H1 (cell line): ENCODE data around the gene WAC. TPM values are rescaled to one million over a fixed set of nuclear protein-coding genes. Genes with fewer than 3 reads are reported as not detected.

Experiments used
- CTCF ChIA-PET: fragments of 300-600 bp; sonication (Branson Sonifier 250); formaldehyde crosslinking; loops from one replicate; lab custom pipeline; 2021; ENCODE audit not compliant: partially characterized antibody; lab: Charles Lee
- POLR2A ChIA-PET: fragments of 300-600 bp; sonication (Branson Sonifier 250); formaldehyde crosslinking; loops from one replicate; lab custom pipeline; 2021; ENCODE audit warnings: inconsistent platforms; ENCODE audit not compliant: partially characterized antibody; lab: Charles Lee
- DNase-seq, 2 experiments: peaks; one replicate each; pipeline versions ENCODE4 v3.0.0 to v3.0.0-alpha.2; 2010 to 2022; ENCODE audit warnings: low spot score in 2 of 2, low read depth in 1 of 2, mixed read lengths in 1 of 2
- FAIRE-seq: peaks from 2 replicates; lab custom pipeline; 2011; peaks lifted over from hg19 to GRCh38; lab: Jason Lieb, UNC
- H2AFZ ChIP-seq: 2 replicates; pipeline ENCODE4 v1.8.1; 2012; ENCODE audit warnings: low read length, inconsistent platforms
- H2AK5ac ChIP-seq: 2 replicates; pipeline ENCODE4 v1.6.1; 2013; ENCODE audit warnings: low read depth, low read length
- H2BK120ac ChIP-seq: replicated peaks from 2 replicates; pipeline ENCODE3; 2013; ENCODE audit warnings: low read depth, low read length, inconsistent platforms
- H2BK12ac ChIP-seq: 2 replicates; pipeline ENCODE4 v1.6.1; 2013; ENCODE audit warnings: low read depth, low read length
- H2BK15ac ChIP-seq: 2 replicates; pipeline ENCODE4 v1.6.1; 2013; ENCODE audit warnings: low read length
- H2BK20ac ChIP-seq: 2 replicates; pipeline ENCODE4 v1.6.1; 2013; ENCODE audit warnings: low read length
- H2BK5ac ChIP-seq: 2 replicates; pipeline ENCODE4 v1.6.1; 2013; ENCODE audit warnings: low read depth, low read length
- H3K14ac ChIP-seq: 2 replicates; pipeline ENCODE4 v1.6.1; 2013; ENCODE audit warnings: inconsistent platforms; ENCODE audit not compliant: insufficient read length
- H3K18ac ChIP-seq: 2 replicates; pipeline ENCODE4 v1.6.1; 2013; ENCODE audit warnings: low read length; ENCODE audit errors: extremely low read depth
- H3K23ac ChIP-seq: 2 replicates; pipeline ENCODE4 v1.6.1; 2013; ENCODE audit warnings: inconsistent platforms; ENCODE audit not compliant: insufficient read length
- H3K23me2 ChIP-seq: 2 replicates; pipeline ENCODE4 v1.6.1; 2013; ENCODE audit warnings: low read depth, low read length
- H3K27ac ChIP-seq: 2 replicates; pipeline ENCODE4 v1.6.1; 2011; ENCODE audit warnings: low read depth, low read length, inconsistent platforms
- H3K27me3 ChIP-seq, 4 experiments: replicated peaks in 1 of 4; 1 replicate in 1 of 4; 2 replicates in 3 of 4; pipeline versions ENCODE4 v1.6.1 to v1.8.1; 2011 to 2013; ENCODE audit warnings: low read length in 3 of 4, mild to moderate bottlenecking in 3 of 4, inconsistent platforms in 2 of 4, mixed read lengths in 2 of 4, moderate library complexity in 1 of 4; ENCODE audit not compliant: control insufficient read depth in 3 of 4, insufficient read depth in 3 of 4; ENCODE audit errors: extremely low read depth in 1 of 4
- H3K36me3 ChIP-seq, 4 experiments: 2 replicates each; pipeline versions ENCODE4 v1.6.1 to v1.8.1; 2011 to 2013; ENCODE audit warnings: mild to moderate bottlenecking in 4 of 4, low read length in 3 of 4, moderate library complexity in 2 of 4, control low read depth in 1 of 4, inconsistent platforms in 1 of 4; ENCODE audit not compliant: insufficient read depth in 4 of 4, control insufficient read depth in 2 of 4
- H3K4ac ChIP-seq: replicated peaks from 2 replicates; pipeline ENCODE3; 2013; ENCODE audit warnings: low read length, low read depth, mixed read lengths, inconsistent platforms; ENCODE audit not compliant: insufficient read length
- H3K4me1 ChIP-seq, 4 experiments: replicated peaks in 1 of 4; 1 replicate in 1 of 4; 2 replicates in 3 of 4; pipeline versions ENCODE4 v1.6.1 to v1.8.1; 2011 to 2013; ENCODE audit warnings: low read length in 3 of 4, inconsistent platforms in 2 of 4, mixed read lengths in 1 of 4; ENCODE audit not compliant: insufficient read depth in 4 of 4, control insufficient read depth in 3 of 4
- H3K4me2 ChIP-seq, 2 experiments: 2 replicates each; pipeline versions ENCODE4 v1.6.1 to v1.8.1; 2011 to 2013; ENCODE audit warnings: low read depth in 2 of 2, low read length in 2 of 2, control low read depth in 1 of 2, inconsistent platforms in 1 of 2, mild to moderate bottlenecking in 1 of 2; ENCODE audit not compliant: insufficient read depth in 1 of 2
- H3K4me3 ChIP-seq, 4 experiments: fragments of 200-600, 300-600 bp in 1 of 4; sonication (generic), shearing (Covaris generic), sonication (Bioruptor Twin) in 1 of 4; 2 replicates each; pipeline versions ENCODE4 v1.5.1 to v1.8.1; 2011 to 2016; ENCODE audit warnings: low read length in 4 of 4, low read depth in 3 of 4, control low read depth in 2 of 4, inconsistent platforms in 2 of 4, mild to moderate bottlenecking in 2 of 4, mixed read lengths in 1 of 4, moderate library complexity in 1 of 4; ENCODE audit not compliant: insufficient read depth in 2 of 4; ENCODE audit errors: extremely low read depth in 1 of 4
- H3K56ac ChIP-seq: replicated peaks from 2 replicates; pipeline ENCODE3; 2013; ENCODE audit warnings: low read depth, mild to moderate bottlenecking, mixed read lengths, low read length, inconsistent platforms; ENCODE audit not compliant: insufficient read length
- H3K79me1 ChIP-seq: 2 replicates; pipeline ENCODE4 v1.6.1; 2013; ENCODE audit warnings: low read depth, low read length, control low read depth
- H3K79me2 ChIP-seq, 2 experiments: 2 replicates each; pipeline versions ENCODE4 v1.6.1 to v1.8.1; 2012 to 2013; ENCODE audit warnings: low read length in 2 of 2, mild to moderate bottlenecking in 2 of 2, inconsistent platforms in 1 of 2; ENCODE audit not compliant: insufficient read depth in 2 of 2, control insufficient read depth in 1 of 2
- H3K9ac ChIP-seq, 4 experiments: replicated peaks in 1 of 4; 1 replicate in 1 of 4; 2 replicates in 3 of 4; pipeline versions ENCODE4 v1.6.1 to v1.8.1; 2011 to 2013; ENCODE audit warnings: low read depth in 3 of 4, low read length in 3 of 4, control low read depth in 2 of 4, mild to moderate bottlenecking in 2 of 4, moderate library complexity in 2 of 4, inconsistent platforms in 1 of 4; ENCODE audit errors: extremely low read depth in 1 of 4
- H3K9me3 ChIP-seq, 2 experiments: 2 replicates each; pipeline versions ENCODE4 v1.6.1 to v1.8.1; 2012 to 2013; ENCODE audit warnings: mild to moderate bottlenecking in 2 of 2, moderate library complexity in 2 of 2, control low read depth in 1 of 2, inconsistent platforms in 1 of 2, low read depth in 1 of 2, low read length in 1 of 2, mixed read lengths in 1 of 2; ENCODE audit not compliant: insufficient read depth in 2 of 2
- H4K20me1 ChIP-seq, 2 experiments: replicated peaks in 1 of 2; 2 replicates each; pipeline versions ENCODE3 to v1.8.1; 2011 to 2013; ENCODE audit warnings: inconsistent platforms in 2 of 2, low read length in 2 of 2, mild to moderate bottlenecking in 1 of 2; ENCODE audit not compliant: insufficient read depth in 2 of 2, control insufficient read depth in 1 of 2
- H4K5ac ChIP-seq: 2 replicates; pipeline ENCODE4 v1.6.1; 2013; ENCODE audit warnings: low read length, low read depth, mixed read lengths, inconsistent platforms; ENCODE audit not compliant: insufficient read length
- H4K8ac ChIP-seq: 2 replicates; pipeline ENCODE4 v1.8.0; 2013; ENCODE audit warnings: mild to moderate bottlenecking, moderate library complexity, low read length, inconsistent platforms; ENCODE audit not compliant: insufficient read depth; ENCODE audit errors: extremely low read depth
- H4K91ac ChIP-seq: replicated peaks from 2 replicates; pipeline ENCODE3; 2013; ENCODE audit warnings: low read length, mixed read lengths, inconsistent platforms; ENCODE audit not compliant: insufficient read length
- GTF2F1 ChIP-seq: IDR thresholded peaks from 2 replicates; pipeline ENCODE4 v1.6.1; 2012; ENCODE audit warnings: low read depth, low read length, improper control_type of control experiment, borderline replicate concordance
- KDM1A ChIP-seq: fragments of 200-600, 300-600 bp; sonication (generic); IDR thresholded peaks from 2 replicates; pipeline ENCODE4 v1.7.1; 2016; ENCODE audit warnings: mild to moderate bottlenecking, low read length, borderline replicate concordance
- SRF ChIP-seq: IDR thresholded peaks from 2 replicates; pipeline ENCODE4 v1.6.1; 2011; ENCODE audit warnings: mild to moderate bottlenecking, low read depth, low read length, moderate library complexity
- WGBS, 2 experiments: shearing (Covaris generic) in 1 of 2; methylation state at CpG; one replicate each; pipeline versions ENCODE4 v1.1.6 to v1.1.7; 2013 to 2015; ENCODE audit warnings: low lambda C conversion rate in 2 of 2, mixed read lengths in 2 of 2, inconsistent platforms in 1 of 2, low coverage in 1 of 2, missing lambda C conversion rate in 1 of 2; ENCODE audit not compliant: insufficient replicate concordance in 2 of 2, insufficient coverage in 1 of 2, insufficient read length in 1 of 2; ENCODE audit errors: extremely low coverage in 1 of 2, missing lambda C conversion rate in 1 of 2; 5-methylcytosine and 5-hydroxymethylcytosine counted together
- polyA plus RNA-seq, 7 experiments: library from polyadenylated mRNA; depleted of rRNA in 3 of 7; stranded (reverse) in 5 of 7; unstranded in 2 of 7; fragments of >200 nt in 5 of 7; fragments of 200-250 nt in 2 of 7; gene quantifications; 1 replicate in 5 of 7; 2 replicates in 1 of 7; 4 replicates in 1 of 7; pipeline versions ENCODE4 v1.2.1 to v1.2.3, GENCODE V29; 2011 to 2013; ENCODE audit warnings: missing spikeins in 2 of 7, mixed read lengths in 2 of 7
- total RNA-seq: library from RNA; stranded (reverse); fragmentation: NEBNext Ultra II Directional; extraction: Animal tissue kit (Norgen Biotek cat#: 25700); gene quantifications from 2 replicates; pipeline ENCODE4 v1.2.1, GENCODE V29; 2021

Gene WAC
- total and polyA plus RNA-seq, 2 of the 8 experiments (the other 6 are each of a cell fraction or from before 2014, with no cell fraction given) = 72.9 to 128 TPM

- Histone ChIP-seq H3K4me3 (no peak overlapping the region), H3K79me1 (no peaks in the 10 kb centered on the region; the same call in 1 of the 2 replicates), H2BK15ac (no peak overlapping the region), H3K23me2 (no peaks in the 10 kb centered on the region), H3K4me2 (no peak overlapping the region), H3K79me2 (peaks cover 0 to 16% of the 10 kb centered on the region in 2 experiments; a peak in 2 of 4 replicates), H2BK5ac (no peak overlapping the region), H3K4me1 (no peaks in the 10 kb centered on the region), H2BK120ac (no peak overlapping the region), H2AFZ (no peak overlapping the region), H4K8ac (no peak overlapping the region), H3K36me3 (peaks cover 38 to 95% (median 69%) of the 10 kb centered on the region in 4 experiments), H3K23ac (no peak overlapping the region), H3K56ac (no peak overlapping the region), H2BK12ac (no peak overlapping the region), H3K18ac (no peak overlapping the region), H2AK5ac (no peak overlapping the region), H4K20me1 (peaks cover 4 to 6% of the 10 kb centered on the region in 2 experiments), H3K14ac (no peak overlapping the region), H2BK20ac (no peak overlapping the region), H3K9me3 (no peaks in the 10 kb centered on the region), H4K5ac (no peak overlapping the region), H3K27ac (no peak overlapping the region), H3K9ac (no peak overlapping the region), H3K27me3 (no peaks in the 10 kb centered on the region), H3K4ac (no peak overlapping the region), H4K91ac (no peak overlapping the region)
- no peak for DNase-seq
- ChIA-PET POLR2A (interaction anchor here (1.7 to 1.9 kb wide), 2 partner anchors 9 to 80 kb away, joined by 4 to 8 read pairs; no protein-coding TSS in a partner anchor), CTCF (interaction anchor here (1.5 kb wide), 1 partner anchor 379 kb away, joined by 4 read pairs; no protein-coding TSS in a partner anchor)
- FAIRE-seq = no peak
- TF ChIP-seq SRF = no peak
- TF ChIP-seq GTF2F1 = no peak
- 0 out of 2 replicates have a peak, but pooled peaks have one; percentile 32 for TF ChIP-seq KDM1A
- 83% methylated on average over 6 of the region's 6 CpGs; no CpG with 5 or more reads in 1 of the 2 experiments for WGBS, 2 experiments
These were observed 80.0 kb downstream of the WAC start for GRCh38 chr10:28612877-28613276.
